Adrenal gland (tissue), 12 donors: ENCODE results near the gene PHF2. TPM values are rescaled to one million over a fixed set of nuclear protein-coding genes. Genes with fewer than 3 reads are reported as not detected.

Source experiments
- DNase-seq, 7 donors: peaks; one replicate each; pipeline ENCODE4 v3.0.0-alpha.2; 2019 to 2020
- H3K27ac ChIP-seq, 5 donors: fragments of 200-600 bp; sonication (generic) in 4 of 5; 1 replicate in 3 of 5; 2 replicates in 2 of 5; pipeline versions ENCODE4 v1.5.1 to v1.8.0; 2016 to 2020; ENCODE audit warnings: mild to moderate bottlenecking in 1 of 5
- H3K27me3 ChIP-seq: fragments of 200-600 bp; 2 replicates; pipeline ENCODE4 v1.8.0; 2021
- H3K36me3 ChIP-seq, 2 donors: fragments of 200-600 bp; replicated peaks in 1 of 2; 1 replicate in 1 of 2; 2 replicates in 1 of 2; pipeline versions ENCODE4 v1.5.1 to v1.8.0; 2018 to 2022
- H3K4me1 ChIP-seq, 2 donors: fragments of 200-600 bp; replicated peaks in 1 of 2; 1 replicate in 1 of 2; 2 replicates in 1 of 2; pipeline versions ENCODE4 v1.5.1 to v1.8.0; 2018 to 2021
- H3K4me3 ChIP-seq, 4 donors: fragments of 200-600 bp; sonication (generic) in 3 of 4; one replicate each; pipeline ENCODE4 v1.5.1; 2016 to 2018
- H3K9me3 ChIP-seq, 3 donors: fragments of 200-600 bp; sonication (generic) in 1 of 3; replicated peaks in 1 of 3; 1 replicate in 2 of 3; 2 replicates in 1 of 3; pipeline versions ENCODE4 v1.5.1 to v1.8.0; 2016 to 2021
- CTCF ChIP-seq, 6 experiments: fragments of 450-650 bp in 4 of 6; fragments of 200-600 bp in 2 of 6; sonication (generic) in 1 of 6; IDR thresholded peaks; 1 replicate in 5 of 6; 2 replicates in 1 of 6; pipeline versions ENCODE4 v1.5.1 to v1.8.0; 2016 to 2021; ENCODE audit warnings: antibody characterized with exemption in 6 of 6, mild to moderate bottlenecking in 2 of 6, moderate library complexity in 1 of 6
- POLR2A ChIP-seq, 2 donors: fragments of 450-650 bp; IDR thresholded peaks; one replicate each; pipeline ENCODE4 v1.6.1; 2017; ENCODE audit warnings: antibody characterized with exemption in 2 of 2, mild to moderate bottlenecking in 2 of 2, moderate library complexity in 1 of 2
- WGBS, 4 donors: extraction: QIAGEN DNeasy Blood & Tissue Kit in 2 of 4; methylation state at CpG; one replicate each; pipeline versions ENCODE4 v1.1.5 to v1.1.7; 2013 to 2017; 5-methylcytosine and 5-hydroxymethylcytosine counted together
- intact Hi-C, 2 donors: fragments of 100-400 bp; cut with DNase I; formaldehyde crosslinking; loops; one replicate each; pipeline versions ENCODE4 v1.14.1 to v1.15.0; 2022 to 2023
- polyA plus RNA-seq, 3 donors: library from polyadenylated mRNA; stranded (reverse); fragments of 200-250 nt in 2 of 3; fragments of 350-450 nt in 1 of 3; fragmentation: Illumina TruSeq in 1 of 3; extraction: RNeasy Lipid Tissue Mini Kit (QIAGEN cat#74804) in 1 of 3; gene quantifications; one replicate each; pipeline ENCODE4 v1.2.3, GENCODE V29; 2013 to 2014
- total RNA-seq, 9 donors: library from RNA; depleted of rRNA in 4 of 9; stranded (reverse); fragments of >200 nt in 4 of 9; fragments of 120-200 nt in 1 of 9; fragmentation: NEBNext Ultra II Directional in 1 of 9; extraction: Animal tissue kit (Norgen Biotek cat#: 25700) in 1 of 9; gene quantifications; one replicate each; pipeline versions ENCODE4 v1.1.0 to v1.2.4, GENCODE V29; 2013 to 2023
- donor health status: healthy with polysubstance abuse.
- donor health status: Bipolar disorder and iron deficiency.
- donor health status: DM: yes; HTN: yes; CAD: no.
- donor health status: DM: no; HTN: no; CAD: no.
- donor health status: DM: no; HTN: no; CAD: no.
- donor health status: DM: yes; HTN: yes; CAD: no.

Gene PHF2
- total and polyA plus RNA-seq, 12 donors = 11.0 to 37.6 (median 22.0) TPM

- H3K27ac ChIP-seq = no peak overlapping the region
- no peaks in the 10 kb centered on the region for H3K9me3 ChIP-seq
- no peak overlapping the region for H3K4me3 ChIP-seq
- intact Hi-C loops = no loop called here
- TF ChIP-seq CTCF (IDR thresholded peaks at IDR 0.05) (no peak), POLR2A (IDR thresholded peaks at IDR 0.05) (no peak)
- H3K27me3 ChIP-seq = no peaks in the 10 kb centered on the region
- H3K36me3 ChIP-seq = no peaks in the 10 kb centered on the region
- H3K4me1 ChIP-seq = peaks cover 0 to 6% of the 10 kb centered on the region in 2 donors
- DNase-seq = peak in 1 of 7 donors; percentile 30
- 78 to 87% (median 82%) methylated on average over 4 of the region's 4 CpGs for WGBS, 4 donors
Observed at GRCh38 chr9:93596399-93596798, 20.0 kb downstream of the PHF2 start.

GRCh38 chr9:93597142-93597706, 20.8 kb downstream of the PHF2 start:
- DNase-seq = peak in 1 of 7 donors; percentile 35
- no peaks in the 10 kb centered on the region for H3K4me1 ChIP-seq

GRCh38 chr9:93597871-93598646, 21.7 kb downstream of the PHF2 start:
- Histone ChIP-seq H3K27me3 (no peaks in the 10 kb centered on the region), H3K9me3 (no peaks in the 10 kb centered on the region), H3K27ac (peak overlapping the region in 1 of 5 donors; percentile 8), H3K4me3 (no peak overlapping the region), H3K4me1 (no peaks in the 10 kb centered on the region), H3K36me3 (no peaks in the 10 kb centered on the region)
- 83 to 90% (median 88%) methylated on average over 7 to 15 of the region's 15 CpGs for WGBS, 4 donors
- intact Hi-C loops = no loop called here
- DNase-seq = peak in 3 of 7 donors; percentile 7 to 49 (median 19)
- no peak for TF ChIP-seq CTCF (IDR thresholded peaks at IDR 0.05)
- TF ChIP-seq POLR2A (IDR thresholded peaks at IDR 0.05) = no peak

More at GRCh38 chr9:93597142-93597706, 20.8 kb downstream of the PHF2 start:
- Histone ChIP-seq H3K9me3 (no peaks in the 10 kb centered on the region), H3K27ac (no peak overlapping the region), H3K27me3 (no peaks in the 10 kb centered on the region), H3K4me3 (no peak overlapping the region), H3K36me3 (no peaks in the 10 kb centered on the region)
- 86 to 100% (median 95%) methylated on average over 4 to 6 of the region's 6 CpGs for WGBS, 4 donors
- no peak for TF ChIP-seq CTCF (IDR thresholded peaks at IDR 0.05)
- no peak for TF ChIP-seq POLR2A (IDR thresholded peaks at IDR 0.05)
- intact Hi-C loops = no loop called here

GRCh38 chr9:93598647-93599241, 22.4 kb downstream of the PHF2 start:
- no peaks in the 10 kb centered on the region for H3K4me1 ChIP-seq
- H3K9me3 ChIP-seq = no peaks in the 10 kb centered on the region
- TF ChIP-seq CTCF (IDR thresholded peaks at IDR 0.05) (no peak), POLR2A (IDR thresholded peaks at IDR 0.05) (no peak)
- H3K27me3 ChIP-seq = no peaks in the 10 kb centered on the region
- no peaks in the 10 kb centered on the region for H3K36me3 ChIP-seq
- WGBS, 4 donors = 64 to 72% (median 67%) methylated on average over 6 to 11 of the region's 11 CpGs
- no peak overlapping the region for H3K4me3 ChIP-seq
- DNase-seq = peak in 4 of 7 donors; percentile 14 to 64 (median 16)
- intact Hi-C loops = no loop called here
- H3K27ac ChIP-seq = peak overlapping the region in 1 of 5 donors; percentile 8
